Endothelial cell of umbilical vein (primary cell): Measurements from ENCODE around the gene FXR1. TPM values are rescaled to one million over a fixed set of nuclear protein-coding genes. Genes with fewer than 3 reads are reported as not detected.
A peak's percentile ranks its signal among the peaks of the same experiment; 100 is the strongest.

Experiments used
- BruUV-seq: library from RNA; stranded (reverse); fragments of 400-500 nt; replicated peaks from 2 replicates; lab custom pipeline; 2021; lab: Mats Ljungman, UMichigan
- CTCF ChIA-PET: fragments of 300-600, 350-600 bp; sonication (Branson Sonifier 250); formaldehyde crosslinking; loops from one replicate; lab custom pipeline; 2021; ENCODE audit warnings: antibody characterized with exemption, inconsistent platforms; lab: Charles Lee
- POLR2A ChIA-PET: fragments of 300-600, 350-600 bp; sonication (Branson Sonifier 250); formaldehyde crosslinking; loops from one replicate; lab custom pipeline; 2021; ENCODE audit warnings: antibody characterized with exemption, inconsistent platforms; lab: Charles Lee
- DNase-seq: peaks from one replicate; pipeline ENCODE4 v3.0.0-alpha.2; 2011; ENCODE audit warnings: low read depth, low spot score
- FAIRE-seq: peaks from 2 replicates; lab custom pipeline; 2011; peaks lifted over from hg19 to GRCh38; lab: Jason Lieb, UNC
- H2AFZ ChIP-seq: 2 replicates; pipeline ENCODE4 v1.6.0; 2012; ENCODE audit warnings: low read depth, low read length, control low read depth, inconsistent platforms
- H3K27ac ChIP-seq: 2 replicates; pipeline ENCODE4 v1.5.1; 2011; ENCODE audit warnings: low read depth, mild to moderate bottlenecking, control low read depth, low read length, moderate library complexity; ENCODE audit not compliant: insufficient read depth
- H3K27me3 ChIP-seq, 2 experiments: 2 replicates each; pipeline versions ENCODE4 v1.6.0 to v1.6.1; 2011; ENCODE audit warnings: low read length in 2 of 2, mixed read lengths in 1 of 2; ENCODE audit not compliant: control insufficient read depth in 2 of 2, insufficient read depth in 2 of 2
- H3K36me3 ChIP-seq, 2 experiments: 2 replicates in 1 of 2; 3 replicates in 1 of 2; pipeline ENCODE4 v1.5.1; 2011; ENCODE audit warnings: low read length in 2 of 2, mild to moderate bottlenecking in 1 of 2, moderate library complexity in 1 of 2; ENCODE audit not compliant: control insufficient read depth in 2 of 2, insufficient read depth in 2 of 2; ENCODE audit errors: extremely low read depth in 1 of 2
- H3K4me1 ChIP-seq: 3 replicates; pipeline ENCODE4 v1.5.1; 2011; ENCODE audit warnings: mild to moderate bottlenecking, low read length; ENCODE audit not compliant: control insufficient read depth, insufficient read depth; ENCODE audit errors: extremely low read depth
- H3K4me2 ChIP-seq: 2 replicates; pipeline ENCODE4 v1.6.1; 2011; ENCODE audit warnings: low read length, control low read depth, mixed read lengths; ENCODE audit not compliant: insufficient read depth
- H3K4me3 ChIP-seq, 3 experiments: fragments of 200-600 bp in 1 of 3; sonication (generic), shearing (Covaris generic) in 1 of 3; replicated peaks in 1 of 3; 2 replicates each; pipeline ENCODE4 v1.5.1; 2011 to 2016; ENCODE audit warnings: control low read depth in 3 of 3, low read length in 3 of 3, mild to moderate bottlenecking in 2 of 3, inconsistent platforms in 1 of 3, low read depth in 1 of 3, moderate library complexity in 1 of 3; ENCODE audit not compliant: insufficient read depth in 1 of 3
- H3K79me2 ChIP-seq: 2 replicates; pipeline ENCODE4 v1.6.0; 2012; ENCODE audit warnings: low read length, inconsistent platforms; ENCODE audit not compliant: control insufficient read depth, insufficient read depth
- H3K9ac ChIP-seq: replicated peaks from 2 replicates; pipeline ENCODE3; 2011; ENCODE audit warnings: low read length, control low read depth; ENCODE audit not compliant: insufficient read depth; ENCODE audit errors: extremely low read depth
- H3K9me1 ChIP-seq: replicated peaks from 3 replicates; pipeline ENCODE4 v1.6.0; 2011; ENCODE audit warnings: mild to moderate bottlenecking, low read length; ENCODE audit not compliant: control insufficient read depth, insufficient read depth; ENCODE audit errors: extremely low read depth
- H3K9me3 ChIP-seq: replicated peaks from 2 replicates; pipeline ENCODE4 v1.5.1; 2012; ENCODE audit warnings: low read length, inconsistent platforms; ENCODE audit not compliant: control insufficient read depth, insufficient read depth
- H4K20me1 ChIP-seq: replicated peaks from 2 replicates; pipeline ENCODE3; 2011; ENCODE audit warnings: mild to moderate bottlenecking, low read length; ENCODE audit not compliant: control insufficient read depth, insufficient read depth; ENCODE audit errors: extremely low read depth
- EZH2 ChIP-seq: IDR thresholded peaks from 2 replicates; pipeline ENCODE4 v1.6.1; 2012; ENCODE audit warnings: borderline replicate concordance, low read depth, mild to moderate bottlenecking, moderate library complexity, low read length, inconsistent platforms; ENCODE audit not compliant: severe bottlenecking
- FOS ChIP-seq: IDR thresholded peaks from 2 replicates; pipeline ENCODE4 v1.6.1; 2011; ENCODE audit warnings: mild to moderate bottlenecking, low read length, moderate library complexity, borderline replicate concordance; ENCODE audit not compliant: insufficient read depth
- GATA2 ChIP-seq: IDR thresholded peaks from 2 replicates; pipeline ENCODE4 v1.7.0; 2011; ENCODE audit warnings: low read depth, mild to moderate bottlenecking, moderate library complexity, mixed read lengths, low read length; ENCODE audit not compliant: insufficient read length, insufficient read depth
- JUN ChIP-seq: IDR thresholded peaks from 2 replicates; pipeline ENCODE4 v1.6.1; 2011; ENCODE audit warnings: borderline replicate concordance, low read depth; ENCODE audit not compliant: insufficient read length, insufficient read depth
- MYC ChIP-seq: IDR thresholded peaks from one replicate; pipeline ENCODE4 v1.6.1; 2011; ENCODE audit warnings: mild to moderate bottlenecking, low read depth, low read length
- POLR2A ChIP-seq: IDR thresholded peaks from 2 replicates; pipeline ENCODE4 v1.6.1; 2012; ENCODE audit warnings: low read depth, mild to moderate bottlenecking, control low read depth, low read length
- POLR2AphosphoS5 ChIP-seq: IDR thresholded peaks from 2 replicates; pipeline ENCODE4 v1.6.1; 2012; ENCODE audit warnings: low read depth, mild to moderate bottlenecking, control low read depth, low read length, moderate library complexity; ENCODE audit not compliant: insufficient read depth
- dilution Hi-C: fragments of 300-500 bp; cut with MboI; formaldehyde crosslinking; loops from one replicate; pipeline ENCODE4 v1.15.0; 2019; ENCODE audit warnings: low sequenced_read_pairs; ENCODE audit not compliant: extremely low pct_ligation_motif_present
- intact Hi-C: fragments of 100-400 bp; cut with micrococcal nuclease; formaldehyde crosslinking; loops from one replicate; pipeline ENCODE4 v1.10.0; 2022
- polyA plus RNA-seq, 4 experiments: library from polyadenylated mRNA; depleted of rRNA in 3 of 4; stranded (reverse) in 3 of 4; unstranded in 1 of 4; fragments of >200 nt; gene quantifications; 2 replicates each; pipeline versions ENCODE4 v1.2.1 to v1.2.3, GENCODE V29; 2011 to 2012; ENCODE audit warnings: missing spikeins in 1 of 4
- total RNA-seq: library from RNA; stranded (reverse); gene quantifications from 2 replicates; pipeline ENCODE4 v1.2.3, GENCODE V29; 2021
- TF ChIP-seq, protein P1 (sequence below), 2 donors: IDR thresholded peaks; 1 replicate in 1 of 2; 2 replicates in 1 of 2; pipeline ENCODE4 v1.5.1; 2011; ENCODE audit warnings: low read length in 2 of 2, mild to moderate bottlenecking in 2 of 2, moderate library complexity in 2 of 2, control low read depth in 1 of 2, inconsistent platforms in 1 of 2, low read depth in 1 of 2; ENCODE audit not compliant: insufficient read depth in 1 of 2; ENCODE audit errors: extremely low read depth in 1 of 2
- TF ChIP-seq, protein P2 (sequence below): IDR thresholded peaks from 2 replicates; pipeline ENCODE4 v1.6.1; 2011; ENCODE audit not compliant: insufficient read depth, insufficient read length

Gene FXR1
- total and polyA plus RNA-seq, 2 donors (not counting 3 experiments of a cell fraction or from before 2014, with no cell fraction given) = 87.3 to 186 TPM

DNA sequence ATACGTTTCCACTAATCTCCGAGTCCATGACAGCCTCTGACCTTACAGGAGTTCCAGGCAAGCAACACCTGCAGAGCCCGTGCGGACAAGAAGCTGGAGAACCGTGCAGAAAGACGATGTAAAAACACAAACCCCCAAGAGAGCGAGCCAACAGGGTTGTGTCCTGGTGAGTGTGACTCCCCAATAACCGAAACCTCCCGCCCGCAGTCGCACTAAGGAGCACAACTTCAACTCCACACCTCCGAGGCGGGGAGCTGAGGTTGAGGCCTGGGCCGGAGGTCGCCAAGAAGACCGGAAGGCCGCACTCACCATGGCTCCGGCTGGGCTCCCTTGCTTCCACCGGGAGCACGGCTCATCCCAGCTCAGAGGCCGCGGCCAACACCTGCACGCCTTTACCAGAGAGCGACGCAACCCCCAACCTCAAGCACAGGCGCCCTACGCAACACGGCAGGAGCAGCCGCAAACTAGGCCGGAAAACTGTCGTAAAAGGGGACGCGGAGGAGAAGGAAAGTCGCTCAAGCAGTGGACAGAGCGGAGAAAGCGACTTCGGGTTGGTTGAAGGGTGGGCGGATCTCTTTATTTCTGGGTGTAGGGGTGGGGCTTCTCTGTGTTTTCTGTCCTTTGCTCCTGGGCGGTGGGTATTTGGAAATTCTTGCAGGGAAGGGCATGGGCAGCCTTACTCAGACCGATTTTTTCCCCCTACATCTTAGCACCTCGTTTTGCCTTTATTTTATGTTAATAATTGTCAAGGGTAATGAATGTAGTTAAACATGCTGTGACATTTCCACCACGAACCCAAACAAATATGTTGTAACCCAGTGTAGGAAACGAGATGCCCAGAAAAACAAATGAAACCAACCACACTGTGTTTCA lies 77.1 kb downstream of the FXR1 start, which contains the start of gene DNAJC19:
DNAJC19 (minus strand) TSS at position 446 of the 873 bp plus-strand sequence; CDS start at position 312, 134 bp downstream.
- peak within 1 kb of the TSS; percentile 96 for H3K4me2 ChIP-seq
- peak; percentile 99 for FAIRE-seq

More for the DNA sequence above, 77.1 kb downstream of the FXR1 start, which contains the start of gene DNAJC19:
- BruUV-seq = TSS peak; percentile 56
- Histone ChIP-seq H3K4me3 (peak within 1 kb of the TSS; percentile 2 to 78 (median 52)), H2AFZ (peak within 1 kb of the TSS; percentile 84), H3K79me2 (peaks cover 4% of the 10 kb centered on the region), H3K27me3 (peaks cover 2 to 5% of the 10 kb centered on the region in 2 experiments), H3K36me3 (no peaks in the 10 kb centered on the region), H3K9me3 (no peaks in the 10 kb centered on the region), H3K27ac (peak within 1 kb of the TSS; percentile 5), H3K4me1 (peaks cover 6% of the 10 kb centered on the region), H3K9me1 (no peaks in the 10 kb centered on the region), H4K20me1 (no peaks in the 10 kb centered on the region), H3K9ac (peak within 1 kb of the TSS; percentile 64)
- TF ChIP-seq POLR2AphosphoS5 = peak; percentile 91
- no peak for TF ChIP-seq GATA2
- no peak for TF ChIP-seq EZH2
- TF ChIP-seq POLR2A = peak; percentile 93
- TF ChIP-seq FOS = no peak
- TF ChIP-seq, protein P1, sequence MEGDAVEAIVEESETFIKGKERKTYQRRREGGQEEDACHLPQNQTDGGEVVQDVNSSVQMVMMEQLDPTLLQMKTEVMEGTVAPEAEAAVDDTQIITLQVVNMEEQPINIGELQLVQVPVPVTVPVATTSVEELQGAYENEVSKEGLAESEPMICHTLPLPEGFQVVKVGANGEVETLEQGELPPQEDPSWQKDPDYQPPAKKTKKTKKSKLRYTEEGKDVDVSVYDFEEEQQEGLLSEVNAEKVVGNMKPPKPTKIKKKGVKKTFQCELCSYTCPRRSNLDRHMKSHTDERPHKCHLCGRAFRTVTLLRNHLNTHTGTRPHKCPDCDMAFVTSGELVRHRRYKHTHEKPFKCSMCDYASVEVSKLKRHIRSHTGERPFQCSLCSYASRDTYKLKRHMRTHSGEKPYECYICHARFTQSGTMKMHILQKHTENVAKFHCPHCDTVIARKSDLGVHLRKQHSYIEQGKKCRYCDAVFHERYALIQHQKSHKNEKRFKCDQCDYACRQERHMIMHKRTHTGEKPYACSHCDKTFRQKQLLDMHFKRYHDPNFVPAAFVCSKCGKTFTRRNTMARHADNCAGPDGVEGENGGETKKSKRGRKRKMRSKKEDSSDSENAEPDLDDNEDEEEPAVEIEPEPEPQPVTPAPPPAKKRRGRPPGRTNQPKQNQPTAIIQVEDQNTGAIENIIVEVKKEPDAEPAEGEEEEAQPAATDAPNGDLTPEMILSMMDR (IDR thresholded peaks at IDR 0.05; ENCODE audit: extremely low read depth in 1 of 2, insufficient read depth in 1 of 2, low read depth in 1 of 2, low read length in 2 of 2) = no peak
- TF ChIP-seq JUN = no peak
- no peak for TF ChIP-seq MYC
- TF ChIP-seq, protein P2, sequence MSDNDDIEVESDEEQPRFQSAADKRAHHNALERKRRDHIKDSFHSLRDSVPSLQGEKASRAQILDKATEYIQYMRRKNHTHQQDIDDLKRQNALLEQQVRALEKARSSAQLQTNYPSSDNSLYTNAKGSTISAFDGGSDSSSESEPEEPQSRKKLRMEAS = no peak
- DNase-seq = peak; percentile 96
- ChIA-PET POLR2A (no interaction called here), CTCF (no interaction called here)
- dilution Hi-C loops (no loop called here), intact Hi-C loops (loop anchor here (5.0 to 10.0 kb wide), 3 partner anchors 77 to 725 kb away; partner anchors contain the start of genes FXR1, SOX2 and TTC14)
